Measurements from ENCODE around the gene PLEKHH1.

DNA sequence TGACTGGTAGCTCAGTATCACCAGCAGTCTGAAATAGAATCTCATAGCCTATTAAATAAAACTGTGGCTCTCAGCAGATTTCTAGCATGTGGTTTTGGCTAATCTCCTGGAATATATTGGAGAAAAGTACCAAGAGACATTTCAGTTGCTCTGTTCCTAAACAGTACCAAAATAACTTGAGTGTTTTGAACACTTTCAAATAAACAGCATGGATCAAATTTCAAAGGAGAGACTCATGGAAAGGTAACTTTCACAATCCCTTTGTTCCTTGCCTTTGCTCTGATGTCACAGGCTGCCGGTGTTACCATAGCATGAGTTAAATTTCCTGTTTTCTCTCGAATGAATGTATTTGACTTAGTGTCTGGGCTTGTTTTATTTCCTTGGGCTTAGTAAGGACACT lies 90.0 kb downstream of the PLEKHH1 start:
- TF ChIP-seq, protein P1, sequence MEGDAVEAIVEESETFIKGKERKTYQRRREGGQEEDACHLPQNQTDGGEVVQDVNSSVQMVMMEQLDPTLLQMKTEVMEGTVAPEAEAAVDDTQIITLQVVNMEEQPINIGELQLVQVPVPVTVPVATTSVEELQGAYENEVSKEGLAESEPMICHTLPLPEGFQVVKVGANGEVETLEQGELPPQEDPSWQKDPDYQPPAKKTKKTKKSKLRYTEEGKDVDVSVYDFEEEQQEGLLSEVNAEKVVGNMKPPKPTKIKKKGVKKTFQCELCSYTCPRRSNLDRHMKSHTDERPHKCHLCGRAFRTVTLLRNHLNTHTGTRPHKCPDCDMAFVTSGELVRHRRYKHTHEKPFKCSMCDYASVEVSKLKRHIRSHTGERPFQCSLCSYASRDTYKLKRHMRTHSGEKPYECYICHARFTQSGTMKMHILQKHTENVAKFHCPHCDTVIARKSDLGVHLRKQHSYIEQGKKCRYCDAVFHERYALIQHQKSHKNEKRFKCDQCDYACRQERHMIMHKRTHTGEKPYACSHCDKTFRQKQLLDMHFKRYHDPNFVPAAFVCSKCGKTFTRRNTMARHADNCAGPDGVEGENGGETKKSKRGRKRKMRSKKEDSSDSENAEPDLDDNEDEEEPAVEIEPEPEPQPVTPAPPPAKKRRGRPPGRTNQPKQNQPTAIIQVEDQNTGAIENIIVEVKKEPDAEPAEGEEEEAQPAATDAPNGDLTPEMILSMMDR (IDR thresholded peaks at IDR 0.05), result no peak
- TF ChIP-seq POLR2A (IDR thresholded peaks at IDR 0.05), result no peak
